Activated T-helper 1 cell treated with anti-CD3 and anti-CD28 coated beads, Interleukin-12 subunit alpha, Interleukin-12 subunit beta, Interleukin-2, Interleukin-4 antibody, amounts not matched to agents 30 ng/mL and 10 ng/mL and 1 ng/mL, durations not matched to agents 14 hours and 24 hours and 36 hours (primary cell): ENCODE measurements around the gene ARHGAP12. TPM values are rescaled to one million over a fixed set of nuclear protein-coding genes. Genes with fewer than 3 reads are reported as not detected.

Experiments
- DNase-seq: peaks from one replicate; pipeline ENCODE4 v3.0.0; 2021; ENCODE audit warnings: low spot score
- H3K27ac Mint-ChIP-seq: one replicate; pipeline ENCODE4 v1.8.0; 2021; ENCODE audit warnings: mild to moderate bottlenecking, mixed read lengths
- H3K27me3 Mint-ChIP-seq: one replicate; pipeline ENCODE4 v1.8.0; 2022; ENCODE audit warnings: mild to moderate bottlenecking, moderate library complexity, mixed read lengths; ENCODE audit not compliant: insufficient read depth
- H3K36me3 Mint-ChIP-seq: one replicate; pipeline ENCODE4 v1.8.0; 2021; ENCODE audit warnings: low read depth, mixed read lengths
- H3K4me1 Mint-ChIP-seq: one replicate; pipeline ENCODE4 v1.8.0; 2021; ENCODE audit warnings: low read depth, mixed read lengths
- H3K4me3 Mint-ChIP-seq: one replicate; pipeline ENCODE4 v1.8.0; 2021; ENCODE audit warnings: mild to moderate bottlenecking, moderate library complexity, mixed read lengths
- H3K9me3 Mint-ChIP-seq: one replicate; pipeline ENCODE4 v1.8.0; 2021; ENCODE audit warnings: mixed read lengths
- intact Hi-C: fragments of 100-400 bp; cut with micrococcal nuclease; formaldehyde crosslinking; loops from one replicate; pipeline ENCODE4 v1.15.1; 2024
- total RNA-seq: library from RNA; stranded (reverse); gene quantifications from 2 replicates; pipeline ENCODE4 v1.2.3, GENCODE V29; 2022

Gene ARHGAP12
- total RNA-seq, 1 donor from 2014 or later: 3.5 TPM

- no peaks in the 10 kb centered on the region for H3K36me3 Mint-ChIP-seq
- no peaks in the 10 kb centered on the region for H3K9me3 Mint-ChIP-seq
- no peak overlapping the region for H3K4me3 Mint-ChIP-seq
- no peak for DNase-seq
- no peak overlapping the region for H3K27ac Mint-ChIP-seq
- H3K27me3 Mint-ChIP-seq: no peaks in the 10 kb centered on the region
- intact Hi-C loops: no loop called here
- no peaks in the 10 kb centered on the region for H3K4me1 Mint-ChIP-seq
Measured at GRCh38 chr10:31838709-31839108, 89.9 kb downstream of the ARHGAP12 start.

- intact Hi-C loops: no loop called here
- no peak overlapping the region for H3K27ac Mint-ChIP-seq
- no peaks in the 10 kb centered on the region for H3K9me3 Mint-ChIP-seq
- no peaks in the 10 kb centered on the region for H3K36me3 Mint-ChIP-seq
- no peaks in the 10 kb centered on the region for H3K4me1 Mint-ChIP-seq
- H3K27me3 Mint-ChIP-seq: no peaks in the 10 kb centered on the region
- no peak overlapping the region for H3K4me3 Mint-ChIP-seq
- DNase-seq: no peak
Measured at GRCh38 chr10:31838065-31838464, 90.6 kb downstream of the ARHGAP12 start.

- H3K4me3 Mint-ChIP-seq: no peak overlapping the region
- H3K27me3 Mint-ChIP-seq: no peaks in the 10 kb centered on the region
- H3K9me3 Mint-ChIP-seq: no peaks in the 10 kb centered on the region
- H3K27ac Mint-ChIP-seq: no peak overlapping the region
- no peaks in the 10 kb centered on the region for H3K4me1 Mint-ChIP-seq
- intact Hi-C loops: no loop called here
- DNase-seq: no peak
- no peaks in the 10 kb centered on the region for H3K36me3 Mint-ChIP-seq
Measured at GRCh38 chr10:31836569-31837406, 91.8 kb downstream of the ARHGAP12 start.

- H3K27ac Mint-ChIP-seq: no peak overlapping the region
- DNase-seq: no peak
- intact Hi-C loops: no loop called here
- no peaks in the 10 kb centered on the region for H3K4me1 Mint-ChIP-seq
- no peak overlapping the region for H3K4me3 Mint-ChIP-seq
- H3K36me3 Mint-ChIP-seq: peaks cover 1% of the 10 kb centered on the region
- H3K9me3 Mint-ChIP-seq: no peaks in the 10 kb centered on the region
- no peaks in the 10 kb centered on the region for H3K27me3 Mint-ChIP-seq
Measured at GRCh38 chr10:31833753-31834152, 94.9 kb downstream of the ARHGAP12 start.

- Mint-ChIP-seq H3K9me3 (no peaks in the 10 kb centered on the region), H3K4me3 (no peak overlapping the region), H3K27ac (no peak overlapping the region), H3K4me1 (no peaks in the 10 kb centered on the region), H3K36me3 (peaks cover 1% of the 10 kb centered on the region), H3K27me3 (no peaks in the 10 kb centered on the region)
- intact Hi-C loops: no loop called here
- no peak for DNase-seq
Measured at GRCh38 chr10:31832261-31832660, 96.4 kb downstream of the ARHGAP12 start.

GRCh38 chr10:31830887-31831286 lies 97.7 kb downstream of the ARHGAP12 start:
- no peak for DNase-seq
- H3K4me1 Mint-ChIP-seq: no peaks in the 10 kb centered on the region
- no peaks in the 10 kb centered on the region for H3K9me3 Mint-ChIP-seq
- H3K36me3 Mint-ChIP-seq: peaks cover 4% of the 10 kb centered on the region
- H3K27me3 Mint-ChIP-seq: no peaks in the 10 kb centered on the region
- H3K27ac Mint-ChIP-seq: no peak overlapping the region
- intact Hi-C loops: no loop called here
- H3K4me3 Mint-ChIP-seq: no peak overlapping the region

GRCh38 chr10:31829776-31830175 lies 98.9 kb downstream of the ARHGAP12 start:
- DNase-seq: no peak
- Mint-ChIP-seq H3K36me3 (peaks cover 4% of the 10 kb centered on the region), H3K27me3 (no peaks in the 10 kb centered on the region), H3K4me3 (no peak overlapping the region), H3K4me1 (no peaks in the 10 kb centered on the region), H3K27ac (no peak overlapping the region), H3K9me3 (no peaks in the 10 kb centered on the region)
- intact Hi-C loops: no loop called here

GRCh38 chr10:31823358-31823757 lies 105.3 kb downstream of the ARHGAP12 start:
- no peak for DNase-seq
- intact Hi-C loops: no loop called here
- Mint-ChIP-seq H3K4me3 (no peak overlapping the region), H3K27me3 (no peaks in the 10 kb centered on the region), H3K4me1 (no peaks in the 10 kb centered on the region), H3K9me3 (no peaks in the 10 kb centered on the region), H3K36me3 (peaks cover 2% of the 10 kb centered on the region), H3K27ac (no peak overlapping the region)

GRCh38 chr10:31822616-31823318 lies 105.9 kb downstream of the ARHGAP12 start:
- H3K27ac Mint-ChIP-seq: no peak overlapping the region
- H3K36me3 Mint-ChIP-seq: peaks cover 2% of the 10 kb centered on the region
- no peak for DNase-seq
- no peaks in the 10 kb centered on the region for H3K4me1 Mint-ChIP-seq
- no peaks in the 10 kb centered on the region for H3K27me3 Mint-ChIP-seq
- intact Hi-C loops: no loop called here
- no peaks in the 10 kb centered on the region for H3K9me3 Mint-ChIP-seq
- no peak overlapping the region for H3K4me3 Mint-ChIP-seq

- Mint-ChIP-seq H3K36me3 (peaks cover 2% of the 10 kb centered on the region), H3K27me3 (no peaks in the 10 kb centered on the region), H3K27ac (no peak overlapping the region), H3K4me3 (no peak overlapping the region), H3K4me1 (no peaks in the 10 kb centered on the region), H3K9me3 (no peaks in the 10 kb centered on the region)
- intact Hi-C loops: no loop called here
- DNase-seq: no peak
Measured at GRCh38 chr10:31822150-31822549, 106.5 kb downstream of the ARHGAP12 start.

- Mint-ChIP-seq H3K36me3 (peaks cover 3% of the 10 kb centered on the region), H3K4me3 (no peak overlapping the region), H3K27me3 (no peaks in the 10 kb centered on the region), H3K4me1 (no peaks in the 10 kb centered on the region), H3K9me3 (no peaks in the 10 kb centered on the region), H3K27ac (no peak overlapping the region)
- intact Hi-C loops: no loop called here
- no peak for DNase-seq
Measured at GRCh38 chr10:31820778-31821369, 107.8 kb downstream of the ARHGAP12 start.

- Mint-ChIP-seq H3K4me3 (no peak overlapping the region), H3K9me3 (no peaks in the 10 kb centered on the region), H3K27me3 (no peaks in the 10 kb centered on the region), H3K27ac (no peak overlapping the region), H3K4me1 (no peaks in the 10 kb centered on the region), H3K36me3 (peaks cover 3% of the 10 kb centered on the region)
- intact Hi-C loops: no loop called here
- no peak for DNase-seq
Measured at GRCh38 chr10:31820096-31820495, 108.5 kb downstream of the ARHGAP12 start.

- Mint-ChIP-seq H3K4me3 (no peak overlapping the region), H3K27me3 (no peaks in the 10 kb centered on the region), H3K27ac (no peak overlapping the region), H3K4me1 (no peaks in the 10 kb centered on the region), H3K36me3 (peaks cover 3% of the 10 kb centered on the region), H3K9me3 (no peaks in the 10 kb centered on the region)
- DNase-seq: no peak
- intact Hi-C loops: no loop called here
Measured at GRCh38 chr10:31819391-31819820, 109.2 kb downstream of the ARHGAP12 start.
